HCT116 (cell line): ENCODE results near the gene ZBTB3. TPM values are rescaled to one million over a fixed set of nuclear protein-coding genes. Genes with fewer than 3 reads are reported as not detected.

Experiments used
- ATAC-seq: fragments of 200-7000 bp; cut with Tn5 transposase; 2 replicates; pipeline ENCODE4 v1.9.1; 2020; ENCODE audit warnings: mild to moderate bottlenecking, moderate library complexity
- BruUV-seq: library from RNA; stranded (reverse); fragments of 400-500 nt; replicated peaks from 2 replicates; lab custom pipeline; 2021; lab: Mats Ljungman, UMichigan
- CTCF ChIA-PET: fragments of 300-600 bp; sonication (Branson Sonifier 250); formaldehyde crosslinking; loops from one replicate; lab custom pipeline; 2021; ENCODE audit warnings: antibody characterized with exemption; lab: Charles Lee
- POLR2A ChIA-PET: fragments of 300-600, 350-600 bp; sonication (Branson Sonifier 250); formaldehyde crosslinking; loops from one replicate; lab custom pipeline; 2021; ENCODE audit warnings: antibody characterized with exemption; lab: Charles Lee
- RAD21 ChIA-PET, 2 experiments: fragments of 300-600 bp; sonication (Branson Sonifier 250); formaldehyde crosslinking; loops; one replicate each; lab custom pipeline; 2023; ENCODE audit warnings: low total read pairs in 2 of 2; ENCODE audit not compliant: uncharacterized antibody in 2 of 2, unreplicated experiment in 2 of 2, low non-redundant PET in 1 of 2; lab: Charles Lee
- DNase-seq: peaks from one replicate; pipeline ENCODE4 v3.0.0-alpha.2; 2010; ENCODE audit warnings: low read depth, low spot score
- H2AFZ ChIP-seq: fragments of 200-600 bp; shearing (Covaris generic), sonication (generic); 2 replicates; pipeline ENCODE4 v1.6.1; 2017; ENCODE audit warnings: low read depth, mixed run types, mixed read lengths, antibody characterized with exemption, low read length; ENCODE audit not compliant: poor library complexity, severe bottlenecking
- H3K27ac ChIP-seq: 2 replicates; pipeline ENCODE4 v1.5.1; 2012; ENCODE audit warnings: low read depth, low read length
- H3K27me3 ChIP-seq: fragments of 200-600 bp; sonication (generic); 2 replicates; pipeline ENCODE4 v1.6.1; 2016; ENCODE audit warnings: mixed run types, low read length, mixed read lengths; ENCODE audit not compliant: insufficient read depth
- H3K36me3 ChIP-seq, 2 experiments: fragments of 200-500 bp in 1 of 2; fragments of 200-600 bp in 1 of 2; sonication (Bioruptor generic) in 1 of 2; sonication (generic) in 1 of 2; 2 replicates each; pipeline versions ENCODE4 v1.5.1 to v1.6.1; 2014 to 2016; ENCODE audit warnings: low read length in 2 of 2, inconsistent platforms in 1 of 2, mixed read lengths in 1 of 2, mixed run types in 1 of 2; ENCODE audit not compliant: insufficient read depth in 2 of 2, control insufficient read depth in 1 of 2
- H3K4me1 ChIP-seq, 2 experiments: fragments of 200-600 bp in 1 of 2; sonication (generic) in 1 of 2; 2 replicates each; pipeline versions ENCODE4 v1.5.1 to v1.6.1; 2012 to 2017; ENCODE audit warnings: low read length in 2 of 2, inconsistent platforms in 1 of 2, mild to moderate bottlenecking in 1 of 2, mixed read lengths in 1 of 2, mixed run types in 1 of 2, moderate library complexity in 1 of 2; ENCODE audit not compliant: insufficient read depth in 2 of 2, control insufficient read depth in 1 of 2
- H3K4me2 ChIP-seq: fragments of 200-600 bp; sonication (generic); 2 replicates; pipeline ENCODE4 v1.6.1; 2017; ENCODE audit warnings: mixed run types, low read length, mixed read lengths
- H3K4me3 ChIP-seq, 2 experiments: fragments of 200-600 bp in 1 of 2; sonication (generic) in 1 of 2; replicated peaks in 1 of 2; 2 replicates each; pipeline ENCODE4 v1.5.1; 2011 to 2016; ENCODE audit warnings: low read length in 2 of 2, control low read depth in 1 of 2, low read depth in 1 of 2, mild to moderate bottlenecking in 1 of 2, mixed read lengths in 1 of 2, mixed run types in 1 of 2
- H3K79me2 ChIP-seq: fragments of 200-600 bp; sonication (generic); 2 replicates; pipeline ENCODE4 v1.6.1; 2017; ENCODE audit warnings: mild to moderate bottlenecking, mixed run types, low read length, moderate library complexity, mixed read lengths; ENCODE audit not compliant: insufficient read depth
- H3K9ac ChIP-seq: fragments of 200-600 bp; sonication (generic); 2 replicates; pipeline ENCODE4 v1.6.1; 2016; ENCODE audit warnings: low read length, mixed read lengths
- H3K9me2 ChIP-seq: fragments of 200-600 bp; sonication (generic), shearing (Covaris generic); 2 replicates; pipeline ENCODE4 v1.6.1; 2017; ENCODE audit warnings: mixed run types, mild to moderate bottlenecking, moderate library complexity; ENCODE audit not compliant: insufficient read depth
- H3K9me3 ChIP-seq, 2 experiments: fragments of 200-500 bp in 1 of 2; fragments of 200-600 bp in 1 of 2; sonication (Bioruptor generic) in 1 of 2; sonication (generic) in 1 of 2; 2 replicates each; pipeline ENCODE4 v1.6.1; 2014 to 2017; ENCODE audit warnings: low read length in 2 of 2, mixed read lengths in 2 of 2, inconsistent platforms in 1 of 2, low read depth in 1 of 2, mild to moderate bottlenecking in 1 of 2, mixed run types in 1 of 2, moderate library complexity in 1 of 2; ENCODE audit not compliant: control insufficient read depth in 1 of 2, insufficient read depth in 1 of 2
- H4K20me1 ChIP-seq: fragments of 200-600 bp; sonication (generic), shearing (Covaris generic); 2 replicates; pipeline ENCODE4 v1.6.1; 2017; ENCODE audit warnings: mixed run types, mild to moderate bottlenecking, moderate library complexity; ENCODE audit not compliant: insufficient read depth
- ATF3 ChIP-seq: IDR thresholded peaks from 2 replicates; pipeline ENCODE4 v1.6.1; 2012
- CBX3 ChIP-seq: IDR thresholded peaks from 2 replicates; pipeline ENCODE4 v1.6.1; 2012; ENCODE audit warnings: low read depth
- CTCF ChIP-seq, 3 experiments: fragments of 200-600 bp in 1 of 3; sonication (generic) in 1 of 3; IDR thresholded peaks in 2 of 3; conservative IDR thresholded peaks in 1 of 3; 2 replicates each; pipeline ENCODE4 v1.5.1; 2012 to 2017; ENCODE audit warnings: low read depth in 2 of 3, low read length in 2 of 3, antibody characterized with exemption in 1 of 3, borderline replicate concordance in 1 of 3, control low read depth in 1 of 3, mild to moderate bottlenecking in 1 of 3, mixed read lengths in 1 of 3, mixed run types in 1 of 3, moderate library complexity in 1 of 3; ENCODE audit not compliant: insufficient read depth in 1 of 3
- ELF1 ChIP-seq: IDR thresholded peaks from 2 replicates; pipeline ENCODE4 v1.6.1; 2012; ENCODE audit warnings: low read depth, borderline replicate concordance
- EZH2 ChIP-seq: fragments of 200-600 bp; sonication (generic); IDR thresholded peaks from 2 replicates; pipeline ENCODE4 v1.6.1; 2017; ENCODE audit warnings: antibody characterized with exemption, mixed run types
- EZH2phosphoT487 ChIP-seq: fragments of 200-600 bp; IDR thresholded peaks from 2 replicates; pipeline ENCODE4 v1.6.1; 2018; ENCODE audit warnings: antibody characterized with exemption, borderline replicate concordance
- FOSL1 ChIP-seq: IDR thresholded peaks from 2 replicates; pipeline ENCODE4 v1.6.1; 2012; ENCODE audit warnings: low read depth
- JUND ChIP-seq: IDR thresholded peaks from 2 replicates; pipeline ENCODE4 v1.6.1; 2012
- MAX ChIP-seq: IDR thresholded peaks from 2 replicates; pipeline ENCODE4 v1.6.1; 2012
- POLR2A ChIP-seq: IDR thresholded peaks from 2 replicates; pipeline ENCODE4 v1.7.0; 2011; ENCODE audit warnings: borderline replicate concordance; ENCODE audit not compliant: insufficient read depth, insufficient read length; ENCODE audit errors: extremely low read depth
- POLR2AphosphoS5 ChIP-seq: IDR thresholded peaks from 2 replicates; pipeline ENCODE4 v1.6.1; 2011; ENCODE audit warnings: mild to moderate bottlenecking, low read depth, low read length, moderate library complexity
- RAD21 ChIP-seq: IDR thresholded peaks from 2 replicates; pipeline ENCODE4 v1.6.1; 2012; ENCODE audit warnings: low read depth, mild to moderate bottlenecking
- REST ChIP-seq: IDR thresholded peaks from 2 replicates; pipeline ENCODE4 v1.6.1; 2012; ENCODE audit warnings: low read depth
- SP1 ChIP-seq: IDR thresholded peaks from 2 replicates; pipeline ENCODE4 v1.6.1; 2012; ENCODE audit warnings: low read depth
- TCF7L2 ChIP-seq: IDR thresholded peaks from 2 replicates; pipeline ENCODE4 v1.7.0; 2011; ENCODE audit warnings: borderline replicate concordance, inconsistent platforms; ENCODE audit not compliant: insufficient read depth, insufficient read length; ENCODE audit errors: extremely low read depth
- YY1 ChIP-seq: IDR thresholded peaks from 2 replicates; pipeline ENCODE4 v1.6.1; 2011; ENCODE audit warnings: low read length, low read depth, moderate library complexity, mild to moderate bottlenecking; ENCODE audit not compliant: insufficient replicate concordance; ENCODE audit errors: extremely low read depth
- ZFX ChIP-seq: fragments of 450-650 bp; IDR thresholded peaks from 2 replicates; pipeline ENCODE4 v1.6.1; 2017
- ZNF274 ChIP-seq: fragments of 200-500 bp; sonication (Bioruptor generic); IDR thresholded peaks from 2 replicates; pipeline ENCODE4 v1.6.1; 2014; ENCODE audit warnings: mild to moderate bottlenecking, low read depth, low read length, inconsistent platforms
- intact Hi-C: fragments of 100-400 bp; cut with micrococcal nuclease; formaldehyde crosslinking; loops from 2 replicates; pipeline ENCODE4 v1.10.0; 2022
- total RNA-seq: library from RNA; stranded (reverse); gene quantifications from one replicate; pipeline ENCODE4 v1.2.1, GENCODE V29; 2021; ENCODE audit not compliant: unreplicated experiment

The ZBTB3 gene
- total RNA-seq, 1 experiment from 2014 or later = 11.3 TPM

GRCh38 chr11:62706850-62707247 lies 47.1 kb downstream of the ZBTB3 start:
- DNase-seq = no peak
- peaks cover 12% of the 10 kb centered on the region for H3K79me2 ChIP-seq
- H3K27ac ChIP-seq = peak overlapping the region; percentile 80
- H3K9me2 ChIP-seq = no peaks in the 10 kb centered on the region
- BruUV-seq = no TSS peak
- intact Hi-C loops = no loop called here
- no peaks in the 10 kb centered on the region for H4K20me1 ChIP-seq
- no peak overlapping the region for H2AFZ ChIP-seq
- TF ChIP-seq MAX = no peak
- no peak for TF ChIP-seq CBX3
- TF ChIP-seq TCF7L2 = no peak
- no peak for TF ChIP-seq POLR2AphosphoS5
- TF ChIP-seq SP1 = no peak
- TF ChIP-seq POLR2A = no peak
- no peak for TF ChIP-seq CTCF (IDR thresholded peaks at IDR 0.05 in 2 of 3, conservative IDR thresholded peaks at IDR 0.05 in 1 of 3; ENCODE audit: borderline replicate concordance in 1 of 3, insufficient read depth in 1 of 3, low read depth in 2 of 3, low read length in 2 of 3)
- TF ChIP-seq ELF1 = no peak
- no peak for TF ChIP-seq YY1
- TF ChIP-seq JUND = no peak
- TF ChIP-seq RAD21 = no peak
- no peak for TF ChIP-seq EZH2
- no peak for TF ChIP-seq ATF3
- no peak for TF ChIP-seq FOSL1
- no peak for TF ChIP-seq REST
- TF ChIP-seq ZNF274 = no peak
- TF ChIP-seq ZFX = no peak
- no peak for TF ChIP-seq EZH2phosphoT487
- no peak for ATAC-seq
- H3K4me1 ChIP-seq = peaks cover 5 to 20% of the 10 kb centered on the region in 2 experiments
- POLR2A ChIA-PET = interaction anchor here (1.1 to 2.3 kb wide), 3 partner anchors 20 to 42 kb away, joined by 3 to 6 read pairs (median 4); partner anchors contain the start of genes C11orf98, CSKMT, HNRNPUL2 and LBHD1
- H3K4me3 ChIP-seq = no peak overlapping the region
- H3K27me3 ChIP-seq = no peaks in the 10 kb centered on the region
- peak overlapping the region; percentile 84; the same call in 1 of the 2 replicates for H3K9ac ChIP-seq
- H3K4me2 ChIP-seq = peak overlapping the region; percentile 85
- H3K36me3 ChIP-seq = peaks cover 8 to 31% of the 10 kb centered on the region in 2 experiments
- RAD21 ChIA-PET = no interaction called here
- no peaks in the 10 kb centered on the region for H3K9me3 ChIP-seq
- CTCF ChIA-PET = interaction anchor here (0.9 to 1.5 kb wide), 4 partner anchors 13 to 282 kb away, joined by 3 to 4 read pairs (median 4); partner anchors contain the start of gene TTC9C
